ENCODE results near the gene UBTF.
A peak's percentile ranks its signal among the peaks of the same experiment; 100 is the strongest.

Gene UBTF

GRCh38 chr17:44210342-44211192, 8.9 kb downstream of the UBTF start (continued):
- TF ChIP-seq ZNF37A (tag by site-specific recombination; IDR thresholded peaks at IDR 0.05), result no peak
- TF ChIP-seq HOXD13 (CRISPR knock-in tag; IDR thresholded peaks at IDR 0.05; ENCODE audit: borderline replicate concordance), result no peak
- TF ChIP-seq ZNF777 (tag by site-specific recombination; IDR thresholded peaks at IDR 0.05; ENCODE audit: borderline replicate concordance), result no peak
- peak; percentile 55; the same call in 1 of the 2 replicates for TF ChIP-seq GLI4 (tag by site-specific recombination; IDR thresholded peaks at IDR 0.05)
- TF ChIP-seq ZBTB17 (tag by site-specific recombination; IDR thresholded peaks at IDR 0.05), result no peak
- no peak for TF ChIP-seq ZNF211 (tag by site-specific recombination; IDR thresholded peaks at IDR 0.05; ENCODE audit: low read depth)
- TF ChIP-seq SP2 (tag by site-specific recombination; IDR thresholded peaks at IDR 0.05), result no peak
- TF ChIP-seq PRDM1 (tag by site-specific recombination; IDR thresholded peaks at IDR 0.05), result no peak
- no peak for TF ChIP-seq ZNF239 (tag by site-specific recombination; IDR thresholded peaks at IDR 0.05)
- TF ChIP-seq ZNF426 (tag by site-specific recombination; IDR thresholded peaks at IDR 0.05), result no peak
- no peak for TF ChIP-seq ZNF148 (tag by site-specific recombination; IDR thresholded peaks at IDR 0.05; ENCODE audit: borderline replicate concordance)
- TF ChIP-seq KLF17 (tag by site-specific recombination; IDR thresholded peaks at IDR 0.05), result no peak
- TF ChIP-seq ZNF354C (tag by site-specific recombination; IDR thresholded peaks at IDR 0.05; ENCODE audit: borderline replicate concordance, low read depth), result no peak
- TF ChIP-seq OVOL3 (tag by site-specific recombination; IDR thresholded peaks at IDR 0.05), result no peak
- no peak for TF ChIP-seq ZNF521 (tag by site-specific recombination; IDR thresholded peaks at IDR 0.05)
- TF ChIP-seq ZBTB1 (tag by site-specific recombination; IDR thresholded peaks at IDR 0.05), result no peak
- peak; percentile 45 for TF ChIP-seq ZBTB26 (tag by site-specific recombination; optimal IDR thresholded peaks at IDR 0.05)
- no peak for TF ChIP-seq ZNF48 (tag by site-specific recombination; IDR thresholded peaks at IDR 0.05)
- no peak for TF ChIP-seq ZFP37 (tag by site-specific recombination; IDR thresholded peaks at IDR 0.05)
- no peak for TF ChIP-seq ZNF350 (tag by site-specific recombination; IDR thresholded peaks at IDR 0.05)
- no peak for TF ChIP-seq ZNF529 (tag by site-specific recombination; IDR thresholded peaks at IDR 0.05; ENCODE audit: insufficient replicate concordance)
- TF ChIP-seq ZNF394 (tag by site-specific recombination; IDR thresholded peaks at IDR 0.05; ENCODE audit: borderline replicate concordance), result no peak
- TF ChIP-seq ELK4 (IDR thresholded peaks at IDR 0.05; ENCODE audit: borderline replicate concordance, low read depth, low read length), result no peak
- no peak for TF ChIP-seq ZNF830 (tag by site-specific recombination; IDR thresholded peaks at IDR 0.05; ENCODE audit: low read depth)
- no peak for TF ChIP-seq ZNF223 (tag by site-specific recombination; IDR thresholded peaks at IDR 0.05)
- TF ChIP-seq ZNF610 (tag by site-specific recombination; IDR thresholded peaks at IDR 0.05; ENCODE audit: borderline replicate concordance), result no peak
- 0 out of 2 replicates have a peak, but pooled peaks have one; percentile 21 for TF ChIP-seq ZNF76 (tag by site-specific recombination; IDR thresholded peaks at IDR 0.05; ENCODE audit: borderline replicate concordance, low read depth)
- TF ChIP-seq ZNF621 (tag by site-specific recombination; IDR thresholded peaks at IDR 0.05), result no peak
- no peak for TF ChIP-seq ZSCAN4 (tag by site-specific recombination; IDR thresholded peaks at IDR 0.05)
- no peak for TF ChIP-seq TRIM28 (IDR thresholded peaks at IDR 0.05; ENCODE audit: borderline replicate concordance, low read length)
- TF ChIP-seq ZNF214 (tag by site-specific recombination; IDR thresholded peaks at IDR 0.05; ENCODE audit: borderline replicate concordance), result no peak

All from HEK293 (cell line).